RWPE1 (cell line): ENCODE measurements around the gene STON2.

Experiments used
- CTCF ChIA-PET: fragments of 350-600 bp; sonication (Branson Sonifier 250); formaldehyde crosslinking; extraction: SDS; loops from one replicate; lab custom pipeline; 2021; lab: Yijun Ruan, JAX
- POLR2A ChIA-PET: fragments of 400-600 bp; formaldehyde crosslinking; extraction: SDS; loops from one replicate; lab custom pipeline; 2020; ENCODE audit warnings: antibody characterized with exemption; ENCODE audit not compliant: low non-redundant PET; lab: Yijun Ruan, JAX
- DNase-seq: peaks from one replicate; pipeline ENCODE4 v3.0.0; 2012; ENCODE audit warnings: low spot score
- H3K27ac ChIP-seq: fragments of 450-650 bp; 2 replicates; pipeline ENCODE4 v1.5.1; 2017
- CTCF ChIP-seq: fragments of 450-650 bp; conservative IDR thresholded peaks from 2 replicates; pipeline ENCODE4 v1.5.1; 2017; ENCODE audit warnings: low read depth, mild to moderate bottlenecking

STON2 gene

DNA sequence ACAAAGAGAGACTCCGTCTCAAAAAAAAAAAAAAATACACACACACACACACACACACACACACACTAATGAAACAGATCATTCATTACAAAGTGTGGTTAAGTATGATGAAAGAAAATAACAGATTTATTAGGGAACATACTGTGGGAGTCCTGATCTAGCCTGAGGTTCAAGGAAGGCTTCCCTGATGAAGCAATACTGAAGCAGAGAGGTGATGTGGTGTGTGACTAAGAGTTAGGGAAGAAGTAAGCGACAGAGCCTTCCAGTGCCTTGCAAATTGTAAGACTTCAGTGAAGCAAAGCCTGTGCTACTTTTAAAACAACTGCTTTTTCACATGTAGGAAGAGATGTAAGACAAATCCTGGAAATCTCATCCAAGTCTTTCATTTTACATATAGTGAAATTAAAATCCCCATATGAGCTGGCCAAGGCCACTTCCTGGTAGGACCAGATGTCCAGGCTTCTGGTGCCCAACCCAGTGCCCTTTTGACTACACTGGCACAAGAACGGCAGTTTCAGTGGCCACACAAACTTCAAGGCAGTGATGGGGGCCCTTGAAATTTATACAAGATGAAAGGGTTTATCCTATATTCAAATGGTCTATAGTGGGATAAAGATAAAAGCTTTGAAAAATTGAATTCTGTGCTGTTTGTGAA, 86.2 kb downstream of the STON2 start:
- TF ChIP-seq CTCF = no peak
- DNase-seq = no peak
- H3K27ac ChIP-seq = peak overlapping the region; percentile 80
- ChIA-PET CTCF (interaction anchor here (0.6 to 0.7 kb wide), 2 partner anchors 40 to 1141 kb away, joined by 3 read pairs; no protein-coding TSS in a partner anchor), POLR2A (no interaction called here)

GRCh38 chr14:81313200-81313599, 86.9 kb downstream of the STON2 start:
- peak overlapping the region; percentile 80 for H3K27ac ChIP-seq
- no peak for TF ChIP-seq CTCF
- ChIA-PET POLR2A (no interaction called here), CTCF (no interaction called here)
- DNase-seq = no peak

DNA sequence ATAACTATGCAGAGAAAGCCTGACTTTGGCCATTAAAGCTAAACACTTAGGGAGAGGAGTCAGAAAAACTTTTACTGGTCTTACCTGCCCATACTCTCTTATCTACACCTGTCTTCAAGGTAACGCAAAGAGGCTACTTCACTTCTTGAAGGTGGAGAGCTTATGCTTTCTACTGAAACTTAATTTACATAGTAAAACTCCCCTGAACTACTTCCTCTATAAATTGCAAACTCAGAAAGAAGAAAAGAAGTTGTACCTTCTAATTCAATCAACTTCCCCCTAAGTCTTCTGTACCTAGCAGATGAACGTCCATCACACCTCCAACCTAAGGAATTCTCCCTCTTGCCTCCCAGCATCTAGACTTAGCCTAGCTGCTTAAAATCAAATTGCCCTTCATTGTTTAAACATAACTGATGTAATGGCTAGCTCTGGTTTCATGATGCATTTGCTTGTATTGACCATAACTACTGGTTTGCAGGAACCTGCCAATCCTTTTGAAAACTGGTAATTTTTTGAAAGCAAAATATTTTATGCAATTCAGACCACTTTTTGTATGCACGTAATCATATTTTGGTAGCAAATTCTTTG, 87.7 kb downstream of the STON2 start:
- no peak overlapping the region for H3K27ac ChIP-seq
- ChIA-PET POLR2A (no interaction called here), CTCF (interaction anchor here (0.7 to 1.2 kb wide), 2 partner anchors 9 to 18 kb away, joined by 3 to 7 read pairs; no protein-coding TSS in a partner anchor)
- DNase-seq = no peak
- TF ChIP-seq CTCF = no peak

GRCh38 chr14:81311778-81312177, 88.3 kb downstream of the STON2 start:
- H3K27ac ChIP-seq = no peak overlapping the region
- no peak for TF ChIP-seq CTCF
- POLR2A ChIA-PET = no interaction called here
- peak; percentile 56 for DNase-seq
- CTCF ChIA-PET = interaction anchor here (0.7 to 1.2 kb wide), 2 partner anchors 10 to 19 kb away, joined by 3 to 7 read pairs; no protein-coding TSS in a partner anchor

GRCh38 chr14:81311141-81311540, 89.0 kb downstream of the STON2 start:
- ChIA-PET CTCF (no interaction called here), POLR2A (no interaction called here)
- no peak overlapping the region for H3K27ac ChIP-seq
- no peak for TF ChIP-seq CTCF
- no peak for DNase-seq

DNA sequence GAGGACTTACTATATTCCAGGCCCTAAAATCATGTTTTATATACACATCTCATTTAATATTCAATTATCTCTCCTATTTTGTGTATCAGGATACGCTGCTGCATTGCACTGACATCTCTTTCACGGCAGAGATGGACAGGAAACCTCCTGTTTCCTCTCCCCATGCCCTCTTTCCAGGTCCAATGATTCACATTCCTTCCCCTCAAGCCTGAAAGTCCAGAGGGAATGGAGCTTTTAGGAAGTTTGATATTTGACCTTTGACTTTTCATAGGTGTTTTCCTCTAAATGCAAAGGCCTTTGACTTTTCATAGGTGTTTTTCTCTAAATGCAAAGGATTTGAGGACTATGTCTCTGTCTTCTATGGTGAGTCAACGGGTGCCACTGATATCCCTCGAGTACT, 89.5 kb downstream of the STON2 start:
- H3K27ac ChIP-seq = no peak overlapping the region
- POLR2A ChIA-PET = no interaction called here
- CTCF ChIA-PET = no interaction called here
- no peak for DNase-seq
- TF ChIP-seq CTCF = no peak
